ENCODE measurements around the gene ATP5F1C. TPM values are rescaled to one million over a fixed set of nuclear protein-coding genes. Genes with fewer than 3 reads are reported as not detected.
"Not testable (repeated sequence)": the region's sequence is repeated elsewhere in the genome, so short reads cannot be mapped to it uniquely, and the experiment has no call there.

ATP5F1C gene
- total RNA-seq, 4 donors from 2014 or later, result 148 to 233 (median 216) TPM

- no peak overlapping the region for H3K4me3 ChIP-seq (ENCODE audit: low read depth, poor library complexity, severe bottlenecking)
- intact Hi-C loops (cut with DNase I; ENCODE audit: low total_unique reads), result no loop called here
- TF ChIP-seq CTCF (IDR thresholded peaks at IDR 0.05), result no peak
- TF ChIP-seq POLR2A (IDR thresholded peaks at IDR 0.05), result no peak
- no peak for DNase-seq (ENCODE audit: low spot score in 2 of 2)
- 67 to 76% methylated on average over 10 of the region's 10 CpGs for WGBS, 2 donors
These were observed 13.9 kb upstream of the ATP5F1C start for GRCh38 chr10:7773845-7774801.

GRCh38 chr10:7776777-7777176, 11.2 kb upstream of the ATP5F1C start:
- DNase-seq (ENCODE audit: low spot score in 2 of 2), result no peak
- 95 to 100% methylated on average over 2 of the region's 2 CpGs for WGBS, 2 donors
- intact Hi-C loops (cut with DNase I; ENCODE audit: low total_unique reads), result no loop called here
- H3K4me3 ChIP-seq (ENCODE audit: low read depth, poor library complexity, severe bottlenecking), result no peak overlapping the region
- TF ChIP-seq CTCF (IDR thresholded peaks at IDR 0.05) (no peak), POLR2A (IDR thresholded peaks at IDR 0.05) (no peak)

GRCh38 chr10:7782194-7782593, 5.8 kb upstream of the ATP5F1C start:
- DNase-seq (ENCODE audit: low spot score in 2 of 2); intact Hi-C loops (cut with DNase I; ENCODE audit: low total_unique reads); H3K4me3 ChIP-seq (ENCODE audit: low read depth, poor library complexity, severe bottlenecking): not testable (repeated sequence)
- 93 to 96% methylated on average over 6 of the region's 6 CpGs for WGBS, 2 donors

- intact Hi-C loops (cut with DNase I; ENCODE audit: low total_unique reads), result no loop called here
- H3K4me3 ChIP-seq (ENCODE audit: low read depth, poor library complexity, severe bottlenecking), result no peak overlapping the region
- DNase-seq (ENCODE audit: low spot score in 2 of 2), result no peak
- WGBS, 2 donors, result 83 to 86% methylated on average over 3 of the region's 3 CpGs
- TF ChIP-seq POLR2A (IDR thresholded peaks at IDR 0.05) (no peak), CTCF (IDR thresholded peaks at IDR 0.05) (no peak)
These were observed 1.5 kb upstream of the ATP5F1C start for GRCh38 chr10:7786430-7786829.

GRCh38 chr10:7787150-7787856, 674 bp upstream of the ATP5F1C start:
- TF ChIP-seq POLR2A (IDR thresholded peaks at IDR 0.05), result no peak
- TF ChIP-seq CTCF (IDR thresholded peaks at IDR 0.05), result no peak
- DNase-seq (ENCODE audit: low spot score in 2 of 2), result peak in 1 of 2 donors; percentile 89
- intact Hi-C loops (cut with DNase I; ENCODE audit: low total_unique reads), result no loop called here
- H3K4me3 ChIP-seq (ENCODE audit: low read depth, poor library complexity, severe bottlenecking), result peak overlapping the region; percentile 98
- 2 to 4% methylated on average over 15 to 18 of the region's 26 CpGs for WGBS, 2 donors

- WGBS, 2 donors, result 1 to 2% methylated on average over 25 of the region's 25 CpGs
- peak overlapping the region; percentile 98 for H3K4me3 ChIP-seq (ENCODE audit: low read depth, poor library complexity, severe bottlenecking)
- intact Hi-C loops (cut with DNase I; ENCODE audit: low total_unique reads), result no loop called here
- TF ChIP-seq POLR2A (IDR thresholded peaks at IDR 0.05) (no peak), CTCF (IDR thresholded peaks at IDR 0.05) (no peak)
- DNase-seq (ENCODE audit: low spot score in 2 of 2), result no peak
These were observed 786 bp downstream of the ATP5F1C start for GRCh38 chr10:7788639-7789286.
